HUES48 (cell line): ENCODE data around the gene KLHL3.

Experiments used
- H3K27ac ChIP-seq: one replicate; pipeline ENCODE4 v1.7.0; 2013; ENCODE audit warnings: low read depth, low read length, inconsistent platforms
- H3K27me3 ChIP-seq: 2 replicates; pipeline ENCODE4 v1.6.1; 2013; ENCODE audit warnings: mild to moderate bottlenecking, low read length; ENCODE audit not compliant: control insufficient read depth, insufficient read depth
- H3K36me3 ChIP-seq: 2 replicates; pipeline ENCODE4 v1.6.1; 2013; ENCODE audit warnings: low read length; ENCODE audit not compliant: control insufficient read depth, insufficient read depth
- H3K4me1 ChIP-seq: 2 replicates; pipeline ENCODE4 v1.6.1; 2013; ENCODE audit warnings: mild to moderate bottlenecking, low read length; ENCODE audit not compliant: control insufficient read depth, insufficient read depth
- H3K4me3 ChIP-seq: 2 replicates; pipeline ENCODE4 v1.5.1; 2013; ENCODE audit warnings: mild to moderate bottlenecking, low read depth, low read length
- H3K9ac ChIP-seq: 2 replicates; pipeline ENCODE4 v1.6.1; 2013; ENCODE audit warnings: mild to moderate bottlenecking, low read depth, low read length, moderate library complexity
- H3K9me3 ChIP-seq: 2 replicates; pipeline ENCODE4 v1.6.1; 2013; ENCODE audit warnings: low read length; ENCODE audit not compliant: control insufficient read depth, insufficient read depth

Gene KLHL3

GRCh38 chr5:137575847-137576246, 160.0 kb downstream of the KLHL3 start:
- H3K27ac ChIP-seq, result no peak overlapping the region
- no peak overlapping the region for H3K9ac ChIP-seq

GRCh38 chr5:137575211-137575610, 160.7 kb downstream of the KLHL3 start:
- Histone ChIP-seq H3K4me3 (no peak overlapping the region), H3K27me3 (no peaks in the 10 kb centered on the region), H3K4me1 (no peaks in the 10 kb centered on the region), H3K9me3 (no peaks in the 10 kb centered on the region), H3K9ac (no peak overlapping the region), H3K36me3 (no peaks in the 10 kb centered on the region), H3K27ac (no peak overlapping the region)

More at GRCh38 chr5:137575847-137576246, 160.0 kb downstream of the KLHL3 start:
- no peaks in the 10 kb centered on the region for H3K9me3 ChIP-seq
- H3K36me3 ChIP-seq, result no peaks in the 10 kb centered on the region
- no peaks in the 10 kb centered on the region for H3K4me1 ChIP-seq
- H3K4me3 ChIP-seq, result no peak overlapping the region
- H3K27me3 ChIP-seq, result no peaks in the 10 kb centered on the region

- Histone ChIP-seq H3K4me1 (no peaks in the 10 kb centered on the region), H3K27me3 (no peaks in the 10 kb centered on the region), H3K4me3 (no peak overlapping the region), H3K27ac (no peak overlapping the region), H3K36me3 (no peaks in the 10 kb centered on the region), H3K9ac (no peak overlapping the region), H3K9me3 (no peaks in the 10 kb centered on the region)
Observed at GRCh38 chr5:137573376-137573775, 162.5 kb downstream of the KLHL3 start.

GRCh38 chr5:137572042-137572695, 163.7 kb downstream of the KLHL3 start:
- Histone ChIP-seq H3K27me3 (no peaks in the 10 kb centered on the region), H3K4me3 (no peak overlapping the region), H3K27ac (no peak overlapping the region), H3K4me1 (no peaks in the 10 kb centered on the region), H3K36me3 (no peaks in the 10 kb centered on the region), H3K9me3 (no peaks in the 10 kb centered on the region), H3K9ac (no peak overlapping the region)

GRCh38 chr5:137570070-137570469, 165.8 kb downstream of the KLHL3 start:
- H3K4me3 ChIP-seq, result no peak overlapping the region
- H3K9ac ChIP-seq, result no peak overlapping the region
- H3K36me3 ChIP-seq, result no peaks in the 10 kb centered on the region
- no peaks in the 10 kb centered on the region for H3K4me1 ChIP-seq
- H3K9me3 ChIP-seq, result no peaks in the 10 kb centered on the region
- no peak overlapping the region for H3K27ac ChIP-seq
- no peaks in the 10 kb centered on the region for H3K27me3 ChIP-seq
